Ishikawa (cell line): ENCODE measurements around the gene TRIM62.

Experiments used
- CEBPB ChIP-seq: IDR thresholded peaks from 2 replicates; pipeline ENCODE4 v1.6.1; 2012
- EGR1 ChIP-seq: IDR thresholded peaks from 2 replicates; pipeline ENCODE4 v1.6.1; 2012
- EP300 ChIP-seq: IDR thresholded peaks from 2 replicates; pipeline ENCODE4 v1.6.1; 2012; ENCODE audit warnings: borderline replicate concordance
- FOXM1 ChIP-seq: IDR thresholded peaks from 2 replicates; pipeline ENCODE4 v1.6.1; 2012; ENCODE audit warnings: low read depth, borderline replicate concordance
- RAD21 ChIP-seq: IDR thresholded peaks from 2 replicates; pipeline ENCODE4 v1.6.1; 2012; ENCODE audit warnings: low read depth
- TAF1 ChIP-seq: IDR thresholded peaks from 2 replicates; pipeline ENCODE4 v1.6.1; 2012; ENCODE audit warnings: low read depth, mild to moderate bottlenecking
- YY1 ChIP-seq: IDR thresholded peaks from 2 replicates; pipeline ENCODE4 v1.6.1; 2012; ENCODE audit warnings: low read depth
- TF ChIP-seq, protein P1 (sequence below): IDR thresholded peaks from 2 replicates; pipeline ENCODE4 v1.6.1; 2012; ENCODE audit warnings: low read depth, mild to moderate bottlenecking
- TF ChIP-seq, protein P2 (sequence below): IDR thresholded peaks from 2 replicates; pipeline ENCODE4 v1.6.1; 2012

DNA sequence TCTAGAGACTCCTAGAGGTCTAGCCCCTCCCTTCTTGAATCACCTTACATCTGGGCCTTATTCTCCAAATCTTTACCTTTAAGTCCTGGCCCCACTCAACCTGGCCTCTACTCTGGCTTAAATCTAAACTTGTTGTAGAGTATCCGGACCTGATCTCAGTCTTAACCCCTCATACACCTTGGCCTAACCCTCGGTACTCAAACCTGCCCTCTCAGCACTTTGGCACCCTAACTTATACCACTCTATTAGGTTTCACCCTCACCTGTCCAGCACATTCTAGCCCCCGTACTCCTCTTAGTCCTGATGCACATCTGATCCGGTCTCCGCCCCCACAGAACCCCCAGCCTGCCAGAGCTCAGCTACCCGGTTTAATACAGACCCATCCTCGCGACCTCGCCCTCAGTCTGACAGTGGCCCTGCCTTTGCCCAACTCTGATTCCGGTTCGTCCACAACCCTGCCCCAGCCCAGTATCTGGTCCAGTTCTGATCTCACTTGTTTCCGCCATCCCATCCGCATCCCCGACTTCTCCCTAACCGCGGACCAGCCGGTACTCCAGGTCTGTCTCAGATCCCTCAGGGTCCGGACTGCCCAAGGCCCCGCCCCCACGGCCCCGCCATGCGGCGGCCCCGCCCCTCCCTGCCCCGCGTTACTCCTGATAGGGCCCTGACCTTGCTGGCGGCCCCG, 1.5 kb downstream of the TRIM62 start:
- TF ChIP-seq FOXM1 = no peak
- no peak for TF ChIP-seq TAF1
- no peak for TF ChIP-seq YY1
- no peak for TF ChIP-seq CEBPB
- TF ChIP-seq RAD21 = no peak
- no peak for TF ChIP-seq EP300
- TF ChIP-seq, protein P1, sequence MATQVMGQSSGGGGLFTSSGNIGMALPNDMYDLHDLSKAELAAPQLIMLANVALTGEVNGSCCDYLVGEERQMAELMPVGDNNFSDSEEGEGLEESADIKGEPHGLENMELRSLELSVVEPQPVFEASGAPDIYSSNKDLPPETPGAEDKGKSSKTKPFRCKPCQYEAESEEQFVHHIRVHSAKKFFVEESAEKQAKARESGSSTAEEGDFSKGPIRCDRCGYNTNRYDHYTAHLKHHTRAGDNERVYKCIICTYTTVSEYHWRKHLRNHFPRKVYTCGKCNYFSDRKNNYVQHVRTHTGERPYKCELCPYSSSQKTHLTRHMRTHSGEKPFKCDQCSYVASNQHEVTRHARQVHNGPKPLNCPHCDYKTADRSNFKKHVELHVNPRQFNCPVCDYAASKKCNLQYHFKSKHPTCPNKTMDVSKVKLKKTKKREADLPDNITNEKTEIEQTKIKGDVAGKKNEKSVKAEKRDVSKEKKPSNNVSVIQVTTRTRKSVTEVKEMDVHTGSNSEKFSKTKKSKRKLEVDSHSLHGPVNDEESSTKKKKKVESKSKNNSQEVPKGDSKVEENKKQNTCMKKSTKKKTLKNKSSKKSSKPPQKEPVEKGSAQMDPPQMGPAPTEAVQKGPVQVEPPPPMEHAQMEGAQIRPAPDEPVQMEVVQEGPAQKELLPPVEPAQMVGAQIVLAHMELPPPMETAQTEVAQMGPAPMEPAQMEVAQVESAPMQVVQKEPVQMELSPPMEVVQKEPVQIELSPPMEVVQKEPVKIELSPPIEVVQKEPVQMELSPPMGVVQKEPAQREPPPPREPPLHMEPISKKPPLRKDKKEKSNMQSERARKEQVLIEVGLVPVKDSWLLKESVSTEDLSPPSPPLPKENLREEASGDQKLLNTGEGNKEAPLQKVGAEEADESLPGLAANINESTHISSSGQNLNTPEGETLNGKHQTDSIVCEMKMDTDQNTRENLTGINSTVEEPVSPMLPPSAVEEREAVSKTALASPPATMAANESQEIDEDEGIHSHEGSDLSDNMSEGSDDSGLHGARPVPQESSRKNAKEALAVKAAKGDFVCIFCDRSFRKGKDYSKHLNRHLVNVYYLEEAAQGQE = no peak
- TF ChIP-seq, protein P2, sequence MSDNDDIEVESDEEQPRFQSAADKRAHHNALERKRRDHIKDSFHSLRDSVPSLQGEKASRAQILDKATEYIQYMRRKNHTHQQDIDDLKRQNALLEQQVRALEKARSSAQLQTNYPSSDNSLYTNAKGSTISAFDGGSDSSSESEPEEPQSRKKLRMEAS = no peak
- no peak for TF ChIP-seq EGR1
